HG02870 (cell line): ENCODE measurements around the gene AMDHD1.
"Not testable (repeated sequence)": the region's sequence is repeated elsewhere in the genome, so short reads cannot be mapped to it uniquely, and the experiment has no call there.

Experiments used
- ATAC-seq: cut with Tn5 transposase; IDR thresholded peaks from one replicate; pipeline ENCODE4 v1.9.1; 2021; ENCODE audit warnings: mild to moderate bottlenecking, moderate library complexity; ENCODE audit not compliant: unreplicated experiment

AMDHD1 gene

GRCh38 chr12:95962222-95962621, 19.1 kb downstream of the AMDHD1 start:
- ATAC-seq, result no peak

- ATAC-seq, result no peak
These were observed 20.0 kb downstream of the AMDHD1 start for GRCh38 chr12:95963096-95963495.

- no peak for ATAC-seq
These were observed 23.2 kb downstream of the AMDHD1 start for GRCh38 chr12:95966287-95966870.

- no peak for ATAC-seq
These were observed 24.2 kb downstream of the AMDHD1 start for GRCh38 chr12:95967301-95967700.

- ATAC-seq, result not testable (repeated sequence)
These were observed 26.0 kb downstream of the AMDHD1 start for GRCh38 chr12:95969116-95969515.

- no peak for ATAC-seq
These were observed 27.8 kb downstream of the AMDHD1 start for GRCh38 chr12:95970905-95971304.

- ATAC-seq, result no peak
These were observed 29.8 kb downstream of the AMDHD1 start for GRCh38 chr12:95972832-95973456.

- ATAC-seq, result no peak
These were observed 31.2 kb downstream of the AMDHD1 start for GRCh38 chr12:95974358-95974757.

- no peak for ATAC-seq
These were observed 32.4 kb downstream of the AMDHD1 start for GRCh38 chr12:95975491-95975890.

- ATAC-seq, result no peak
These were observed 33.3 kb downstream of the AMDHD1 start for GRCh38 chr12:95976416-95976832.

GRCh38 chr12:95977764-95978305, 34.7 kb downstream of the AMDHD1 start:
- ATAC-seq, result no peak

- no peak for ATAC-seq
These were observed 35.2 kb downstream of the AMDHD1 start for GRCh38 chr12:95978351-95978750.

GRCh38 chr12:95978774-95979173, 35.6 kb downstream of the AMDHD1 start:
- ATAC-seq, result no peak

GRCh38 chr12:95980437-95980836, 37.3 kb downstream of the AMDHD1 start:
- ATAC-seq, result no peak

- ATAC-seq, result no peak
These were observed 39.5 kb downstream of the AMDHD1 start for GRCh38 chr12:95982602-95983001.

- ATAC-seq, result no peak
These were observed 41.6 kb downstream of the AMDHD1 start for GRCh38 chr12:95984682-95985081.

- no peak for ATAC-seq
These were observed 43.8 kb downstream of the AMDHD1 start for GRCh38 chr12:95986635-95987570.

- ATAC-seq, result no peak
These were observed 45.6 kb downstream of the AMDHD1 start for GRCh38 chr12:95988506-95989275.

GRCh38 chr12:95989504-95990123, 46.5 kb downstream of the AMDHD1 start:
- no peak for ATAC-seq

- ATAC-seq, result no peak
These were observed 47.0 kb downstream of the AMDHD1 start for GRCh38 chr12:95990136-95990535.
